Stimulated activated naive CD4-positive, alpha-beta T cell treated with Interleukin-2 at 50 U/mL for 16 hours (primary cell): ENCODE measurements around the gene ERN1.

ENCODE experiments used
- DNase-seq: peaks from one replicate; lab custom pipeline; 2025; lab: John Stamatoyannopoulos, UW

Gene ERN1

GRCh38 chr17:64135000-64135399 is 5.1 kb upstream of the ERN1 start:
- no peak for DNase-seq

- DNase-seq, result no peak
These were observed 4.4 kb upstream of the ERN1 start for GRCh38 chr17:64134216-64134970.

- no peak for DNase-seq
These were observed 3.7 kb upstream of the ERN1 start for GRCh38 chr17:64133546-64134215.

- DNase-seq, result no peak
These were observed 1.8 kb upstream of the ERN1 start for GRCh38 chr17:64131606-64132270.

GRCh38 chr17:64130559-64131001 is 636 bp upstream of the ERN1 start:
- peak; percentile 77 for DNase-seq

- DNase-seq, result no peak
These were observed 504 bp downstream of the ERN1 start for GRCh38 chr17:64129515-64129764.

- no peak for DNase-seq
These were observed 993 bp downstream of the ERN1 start for GRCh38 chr17:64128787-64129514.

GRCh38 chr17:64126918-64127317 is 3.0 kb downstream of the ERN1 start:
- no peak for DNase-seq

- no peak for DNase-seq
These were observed 4.0 kb downstream of the ERN1 start for GRCh38 chr17:64125937-64126336.

GRCh38 chr17:64124609-64125008 is 5.3 kb downstream of the ERN1 start:
- no peak for DNase-seq

- no peak for DNase-seq
These were observed 6.8 kb downstream of the ERN1 start for GRCh38 chr17:64123114-64123513.

GRCh38 chr17:64120972-64121786 is 8.8 kb downstream of the ERN1 start:
- DNase-seq, result peak; percentile 16

GRCh38 chr17:64120159-64120810 is 9.7 kb downstream of the ERN1 start:
- DNase-seq, result no peak

GRCh38 chr17:64117981-64118979 is 11.7 kb downstream of the ERN1 start:
- DNase-seq, result no peak

GRCh38 chr17:64115822-64116534 is 14.0 kb downstream of the ERN1 start:
- DNase-seq, result no peak

GRCh38 chr17:64115043-64115698 is 14.8 kb downstream of the ERN1 start:
- DNase-seq, result no peak

GRCh38 chr17:64113006-64113405 is 16.9 kb downstream of the ERN1 start:
- DNase-seq, result no peak

GRCh38 chr17:64111831-64112230 is 18.1 kb downstream of the ERN1 start:
- no peak for DNase-seq
